Stimulated activated CD8-positive, alpha-beta memory T cell treated with anti-CD3 and anti-CD28 coated beads, Interleukin-15, amount 100 ng/mL, for 24 hours (primary cell): ENCODE measurements around the gene TEDC2.

Experiments used
- DNase-seq: peaks from one replicate; pipeline ENCODE4 v3.0.0-alpha.2; 2020; ENCODE audit warnings: low read depth

TEDC2 gene

DNA sequence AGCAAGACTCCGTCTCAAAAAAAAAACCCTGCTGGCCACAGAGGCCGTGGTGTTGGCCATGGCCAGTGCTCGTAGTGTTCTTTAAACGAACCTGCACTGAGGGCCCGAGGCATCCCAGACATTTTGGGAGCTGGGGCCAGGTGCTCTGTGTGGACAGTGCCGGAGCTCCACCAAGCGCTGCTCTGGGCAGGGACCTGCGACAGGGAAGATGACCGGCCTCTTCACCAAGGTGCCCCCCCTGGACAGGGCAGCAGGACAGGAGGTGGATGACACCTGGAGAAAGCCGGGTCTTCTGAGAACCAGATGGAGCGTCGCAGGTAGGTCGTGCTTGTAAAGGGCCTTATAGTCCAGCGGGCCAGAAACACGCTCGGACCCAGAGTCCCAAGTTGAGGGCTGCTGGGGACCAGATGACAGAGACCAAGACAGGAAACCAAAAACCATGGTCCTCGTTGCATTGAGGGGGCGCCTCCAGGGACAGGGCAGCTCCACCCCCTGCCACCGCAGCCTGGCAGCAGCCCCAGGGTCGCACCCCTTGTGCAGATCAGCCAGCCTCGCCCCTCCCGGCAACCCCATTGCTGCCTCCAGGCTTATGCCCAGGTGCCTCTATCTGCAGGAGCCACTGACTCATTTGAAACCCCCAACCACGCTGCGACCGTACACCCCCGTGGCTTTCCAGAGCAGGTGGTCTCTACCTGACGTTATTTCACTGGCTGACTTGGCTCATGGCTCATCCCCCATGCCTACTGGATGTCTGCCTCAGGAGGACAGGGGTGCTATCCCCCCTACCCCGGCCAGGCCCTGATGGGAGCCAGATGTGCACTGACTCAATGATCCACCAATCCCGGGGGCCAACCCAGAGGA, 7.0 kb downstream of the TEDC2 start:
- no peak for DNase-seq

GRCh38 chr16:2467528-2468232, 7.8 kb downstream of the TEDC2 start:
- no peak for DNase-seq

DNA sequence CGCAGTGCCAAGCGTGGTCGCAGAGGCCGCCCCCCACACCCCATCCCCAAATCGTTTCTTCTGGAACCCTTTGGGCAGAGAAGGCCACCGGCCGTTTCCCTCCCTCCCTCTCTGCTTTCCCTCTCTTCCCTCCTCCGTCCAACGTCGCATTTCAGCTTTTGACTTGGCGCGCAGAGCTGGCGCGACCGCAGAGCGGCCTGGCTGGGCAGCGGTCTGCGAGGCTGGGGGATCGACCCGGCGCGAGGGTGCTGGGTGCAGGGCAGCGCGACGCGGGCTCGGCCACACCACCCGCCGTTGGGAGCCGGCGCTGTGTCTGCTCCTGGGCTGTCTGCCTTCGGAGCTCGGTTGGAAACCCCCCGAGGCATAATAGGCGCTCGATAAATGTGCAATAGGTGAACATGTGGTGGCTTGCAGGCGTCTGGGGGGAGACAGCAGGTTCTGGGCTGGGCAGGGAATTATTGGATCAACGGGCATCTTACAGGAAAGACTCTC, 8.4 kb downstream of the TEDC2 start:
- DNase-seq: no peak

- no peak for DNase-seq
Observed at GRCh38 chr16:2468725-2469398, 9.0 kb downstream of the TEDC2 start.

DNA sequence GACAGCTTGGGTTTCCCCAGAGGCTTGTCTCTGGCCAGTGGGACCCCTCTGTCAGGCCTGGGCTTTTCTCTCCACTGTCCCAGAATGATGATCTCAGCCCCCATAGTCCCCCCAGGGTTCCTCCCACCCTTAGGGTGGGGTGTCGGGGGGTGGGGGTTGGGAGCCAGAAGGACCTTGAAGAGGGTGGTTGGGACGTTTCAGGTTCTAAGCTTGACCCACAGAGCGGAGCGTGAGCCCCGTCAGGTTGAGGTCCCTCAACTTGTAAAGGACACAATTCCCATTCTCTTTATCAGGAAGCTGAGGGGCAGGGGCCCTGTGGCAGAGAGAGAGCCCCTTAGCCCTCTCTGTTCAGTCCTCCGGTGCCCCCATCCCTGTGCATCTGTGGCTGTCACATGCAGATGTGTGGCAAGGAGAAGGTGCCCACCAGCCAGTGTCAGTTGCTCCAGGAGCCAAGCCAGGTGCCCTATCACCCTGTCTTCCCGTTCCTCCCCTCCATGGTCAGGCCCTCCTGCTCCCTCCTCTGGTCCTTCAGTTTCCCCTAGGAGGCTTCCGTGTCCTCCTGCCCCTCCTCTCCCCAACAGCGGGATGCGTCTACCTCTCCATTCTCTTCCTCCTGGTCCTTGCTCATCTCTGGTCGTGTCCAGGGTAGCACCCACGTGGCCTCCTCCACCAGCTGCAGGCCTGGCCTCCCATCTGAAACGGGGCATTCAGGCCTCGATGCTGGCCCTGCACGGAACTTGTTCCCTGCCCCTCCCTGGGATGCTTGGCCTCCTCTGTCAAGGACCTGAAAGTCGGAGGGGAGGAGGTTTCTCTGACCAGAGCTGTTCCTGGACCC, 9.7 kb downstream of the TEDC2 start:
- DNase-seq: no peak

DNA sequence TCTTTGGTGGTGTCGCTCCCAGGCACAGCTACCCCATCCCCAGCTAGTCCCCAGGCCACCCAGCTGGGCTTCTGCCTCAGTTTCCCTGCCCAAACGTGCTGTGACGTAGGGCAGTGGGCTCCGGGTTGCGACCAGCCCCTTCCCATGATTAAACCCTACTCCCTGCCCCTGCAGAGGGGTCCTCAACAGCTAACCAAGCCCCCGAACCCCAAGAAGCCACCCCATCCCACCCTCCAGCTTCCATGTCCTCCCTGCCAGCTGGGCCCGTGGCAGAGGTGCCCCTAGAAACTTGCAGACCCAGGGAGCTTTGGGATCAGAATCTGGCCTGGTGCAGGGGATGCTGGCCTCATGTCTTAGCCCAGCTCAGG, 10.3 kb downstream of the TEDC2 start:
- DNase-seq: no peak

DNA sequence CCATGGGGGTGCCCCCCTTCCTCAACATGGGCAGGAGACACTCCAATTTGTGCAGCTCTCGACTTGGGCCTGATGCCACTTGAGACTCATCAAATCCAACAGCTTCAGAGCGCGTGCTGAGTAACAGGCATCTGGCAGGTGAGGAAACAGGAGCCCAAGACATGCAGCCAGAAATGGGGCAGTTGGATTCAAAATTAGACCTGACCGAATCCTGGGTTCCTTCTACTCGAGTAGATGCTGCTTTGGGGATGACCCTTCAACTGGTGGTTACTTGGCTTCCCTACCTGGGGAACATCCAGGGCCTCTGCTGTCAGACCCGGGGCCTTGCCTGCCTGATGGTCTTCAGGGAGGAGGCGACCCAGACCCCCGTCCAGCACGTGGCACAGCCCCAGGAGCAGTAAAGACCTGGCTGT, 10.7 kb downstream of the TEDC2 start:
- DNase-seq: no peak

DNA sequence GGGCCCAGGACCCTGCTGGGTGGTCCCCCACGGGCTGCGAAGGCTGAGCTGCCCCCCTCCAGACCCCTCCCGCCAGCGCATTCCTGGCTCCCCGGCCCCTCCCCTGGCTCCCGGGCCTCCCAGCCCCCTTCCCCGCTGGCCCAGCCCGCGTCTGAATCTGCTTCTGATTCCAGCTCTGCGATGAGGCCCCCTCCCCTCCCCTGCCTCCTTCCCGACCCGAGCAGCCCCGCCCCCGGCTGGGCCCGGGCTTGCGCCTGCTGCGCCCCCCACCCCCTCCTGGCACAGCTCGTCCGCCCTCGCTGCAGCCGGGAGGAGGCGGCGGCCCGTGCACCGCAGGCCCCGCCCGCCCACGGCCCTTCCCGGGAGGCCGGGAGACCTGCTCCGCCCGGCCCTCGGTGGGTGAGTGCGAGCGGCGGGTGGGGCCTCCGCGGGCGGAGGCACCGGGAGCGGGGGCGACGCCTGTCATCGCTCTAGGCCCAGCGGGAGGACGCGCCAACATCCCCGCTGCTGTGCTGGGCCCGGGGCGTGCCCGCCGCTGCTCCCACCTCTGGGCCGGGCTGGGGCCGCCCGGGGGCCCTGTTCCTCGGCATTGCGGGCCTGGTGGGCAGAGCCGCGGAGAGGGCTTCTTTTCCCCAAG, 11.2 kb downstream of the TEDC2 start, which contains the start of gene NTN3:
Gene NTN3, plus strand, starts transcription at position 282 of the 637 bp plus-strand sequence. CDS start 405 bp downstream, outside the sequence.
- DNase-seq: no peak

GRCh38 chr16:2471653-2472487, 12.0 kb downstream of the TEDC2 start:
- DNase-seq: no peak

- no peak for DNase-seq
Observed at GRCh38 chr16:2472488-2472864, 12.6 kb downstream of the TEDC2 start.

- DNase-seq: no peak
Observed at GRCh38 chr16:2472885-2473445, 13.1 kb downstream of the TEDC2 start.

GRCh38 chr16:2473446-2473926, 13.6 kb downstream of the TEDC2 start:
- no peak for DNase-seq

- DNase-seq: no peak
Observed at GRCh38 chr16:2473999-2474876, 14.3 kb downstream of the TEDC2 start.

- DNase-seq: peak; percentile 71
Observed at GRCh38 chr16:2474877-2475412, 15.0 kb downstream of the TEDC2 start, which contains the start of gene TBC1D24. Gene TBC1D24 (plus strand): TSS chr16:2475127. CDS start chr16:2496149, 21,022 bp downstream.

DNA sequence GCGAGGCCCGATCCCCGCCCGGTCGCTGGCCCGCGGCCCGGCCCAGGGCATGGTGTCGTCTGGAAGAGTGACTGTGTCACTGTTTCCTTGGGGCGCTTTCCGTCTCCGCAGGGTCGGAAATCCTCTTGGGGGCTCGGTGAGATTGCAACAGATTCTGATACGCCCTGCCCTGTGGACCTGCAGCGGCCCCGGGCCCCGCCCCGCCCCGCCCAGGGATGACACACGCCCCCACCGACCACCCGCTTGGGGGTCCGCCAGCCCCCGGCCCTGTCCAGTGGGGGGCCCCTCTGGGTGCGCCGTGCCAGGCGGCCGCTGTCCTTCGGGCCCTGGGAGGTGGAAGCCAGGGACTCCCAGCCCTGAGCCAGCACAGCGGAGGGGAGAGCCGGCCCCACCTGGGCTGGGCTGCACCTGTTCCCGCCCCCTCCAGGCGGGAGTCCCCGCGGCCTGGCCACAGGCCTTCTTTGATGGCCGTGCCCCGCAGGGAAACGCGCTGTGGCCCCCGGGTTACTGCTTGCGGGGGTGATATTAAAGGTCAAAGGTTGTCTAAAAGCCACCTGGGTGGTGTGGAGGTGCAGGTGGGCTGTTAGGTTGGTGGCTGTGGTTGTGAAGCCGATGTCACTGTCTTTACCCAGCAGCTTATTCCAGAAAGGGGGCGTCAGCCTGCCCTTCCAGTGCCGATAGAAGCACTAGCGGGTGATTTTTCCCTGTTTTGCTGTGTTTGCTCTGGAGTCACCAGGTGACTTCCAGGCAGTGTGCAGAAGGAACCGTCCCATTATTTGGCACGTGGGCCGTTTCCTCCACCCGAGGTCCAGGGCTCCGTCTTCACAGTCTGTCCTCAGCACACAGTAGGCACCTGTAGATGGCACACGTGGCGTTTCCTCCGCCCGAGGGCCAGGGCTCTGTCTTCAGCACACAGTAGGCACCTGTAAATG, 15.8 kb downstream of the TEDC2 start:
- no peak for DNase-seq

DNA sequence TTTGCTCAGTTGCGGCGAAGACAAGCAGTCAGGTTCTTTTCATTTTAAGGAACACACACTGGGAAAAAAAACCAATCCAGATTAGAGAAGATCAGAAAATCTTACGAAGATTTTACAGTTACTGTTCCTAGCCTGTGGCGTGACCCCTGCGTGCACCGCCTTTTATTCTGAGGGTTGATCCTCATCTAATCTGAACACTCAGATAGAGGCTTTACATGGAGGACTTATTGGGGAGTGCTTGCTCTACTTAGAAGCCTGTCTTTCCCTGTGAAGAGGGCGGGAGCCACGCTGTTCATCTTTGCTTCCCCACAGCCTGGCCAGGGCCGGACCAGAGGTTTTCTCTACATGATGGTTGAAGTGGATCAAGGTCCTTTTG, 16.4 kb downstream of the TEDC2 start:
- no peak for DNase-seq

- DNase-seq: no peak
Observed at GRCh38 chr16:2476741-2477140, 16.8 kb downstream of the TEDC2 start.
